DOHH2 (cell line): ENCODE results near the gene OCA2.

Source experiments
- H3F3A ChIP-seq: fragments of 200-600 bp; sonication (generic), shearing (Covaris generic); 2 replicates; pipeline ENCODE4 v1.6.0; 2016; ENCODE audit warnings: antibody characterized with exemption, mild to moderate bottlenecking; ENCODE audit not compliant: control insufficient read depth, insufficient read depth
- H3K27ac ChIP-seq: fragments of 200-600 bp; sonication (generic); 2 replicates; pipeline ENCODE4 v1.5.1; 2014; ENCODE audit warnings: low read depth, mild to moderate bottlenecking, low read length, moderate library complexity
- H3K27me3 ChIP-seq: fragments of 200-600 bp; sonication (generic); 2 replicates; pipeline ENCODE4 v1.6.1; 2014; ENCODE audit warnings: mild to moderate bottlenecking, low read length, mixed read lengths; ENCODE audit not compliant: control insufficient read depth
- H3K36me3 ChIP-seq: fragments of 200-600 bp; sonication (generic); 2 replicates; pipeline ENCODE4 v1.6.1; 2014; ENCODE audit warnings: mild to moderate bottlenecking, low read length, moderate library complexity, mixed read lengths; ENCODE audit not compliant: control insufficient read depth
- H3K4me1 ChIP-seq: fragments of 200-600 bp; sonication (generic); 2 replicates; pipeline ENCODE4 v1.6.1; 2014; ENCODE audit warnings: mild to moderate bottlenecking, low read length, mixed read lengths; ENCODE audit not compliant: control insufficient read depth
- H3K4me2 ChIP-seq: fragments of 200-600 bp; sonication (generic); 2 replicates; pipeline ENCODE4 v1.6.0; 2014; ENCODE audit warnings: mild to moderate bottlenecking, low read length, moderate library complexity
- H3K4me3 ChIP-seq: fragments of 200-600 bp; sonication (generic); 2 replicates; pipeline ENCODE4 v1.5.1; 2014; ENCODE audit warnings: mild to moderate bottlenecking, low read length, mixed read lengths
- H3K79me2 ChIP-seq: fragments of 200-600 bp; sonication (generic); 2 replicates; pipeline ENCODE4 v1.6.1; 2014; ENCODE audit warnings: mild to moderate bottlenecking, low read length, mixed read lengths; ENCODE audit not compliant: control insufficient read depth
- H3K9me2 ChIP-seq: fragments of 200-600 bp; sonication (generic); replicated peaks from 2 replicates; pipeline ENCODE4 v1.6.1; 2014; ENCODE audit warnings: mild to moderate bottlenecking, low read length, mixed read lengths; ENCODE audit not compliant: control insufficient read depth
- H3K9me3 ChIP-seq: fragments of 200-600 bp; sonication (generic); 2 replicates; pipeline ENCODE4 v1.6.1; 2014; ENCODE audit warnings: antibody characterized with exemption, low read length, mixed read lengths; ENCODE audit not compliant: control insufficient read depth, insufficient read depth
- H4K20me1 ChIP-seq: fragments of 200-600 bp; sonication (generic); 2 replicates; pipeline ENCODE4 v1.6.0; 2014; ENCODE audit warnings: low read depth, mild to moderate bottlenecking, antibody characterized with exemption, low read length, moderate library complexity; ENCODE audit not compliant: control insufficient read depth, insufficient read depth
- EZH2phosphoT487 ChIP-seq: fragments of 200-600 bp; sonication (generic); IDR thresholded peaks from 2 replicates; pipeline ENCODE4 v1.6.1; 2017; ENCODE audit warnings: borderline replicate concordance, mild to moderate bottlenecking, antibody characterized with exemption, low read length, moderate library complexity, mixed read lengths
- TF ChIP-seq, protein P1 (sequence below): fragments of 200-600 bp; sonication (generic); IDR thresholded peaks from one replicate; pipeline ENCODE4 v1.5.1; 2014; ENCODE audit warnings: antibody characterized with exemption, mild to moderate bottlenecking, low read depth, low read length; ENCODE audit not compliant: poor library complexity, severe bottlenecking

OCA2 gene

DNA sequence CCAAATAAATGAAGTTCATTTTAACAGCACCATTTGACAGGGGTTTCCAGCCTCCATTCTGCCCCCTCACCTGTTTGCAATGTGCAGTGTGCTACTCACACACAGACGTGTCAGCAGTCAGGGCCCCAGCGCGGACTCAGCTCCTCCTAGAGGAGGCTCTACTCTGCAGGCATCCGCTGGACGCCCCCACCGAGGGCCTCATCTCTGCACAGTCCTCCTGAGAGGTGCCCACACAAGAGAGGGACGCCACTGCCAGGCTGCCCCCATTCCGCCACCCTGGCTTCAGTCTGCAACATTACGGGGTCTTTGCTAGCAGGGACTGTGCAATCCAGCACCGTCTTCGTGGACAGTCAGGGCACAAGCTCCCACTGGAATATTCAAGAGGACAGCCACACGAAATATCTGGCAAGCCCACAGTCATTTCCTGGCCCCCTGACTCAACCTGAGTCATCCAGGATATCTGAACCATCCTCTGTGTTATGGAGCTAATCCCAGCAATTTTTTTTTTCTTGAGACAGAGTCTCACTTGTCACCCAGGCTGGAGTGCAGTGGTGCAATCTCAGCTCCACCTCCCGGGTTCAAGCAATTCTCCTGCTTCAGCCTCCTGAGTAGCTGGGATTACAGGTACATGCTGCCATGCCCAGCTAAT is 255.0 kb downstream of the OCA2 start:
- Histone ChIP-seq H3K4me3 (no peak overlapping the region), H4K20me1 (no peaks in the 10 kb centered on the region), H3K27me3 (no peaks in the 10 kb centered on the region), H3K9me3 (peaks cover 22% of the 10 kb centered on the region; the same call in 1 of the 2 replicates), H3K36me3 (no peaks in the 10 kb centered on the region), H3K79me2 (no peaks in the 10 kb centered on the region), H3K4me2 (no peak overlapping the region), H3K4me1 (no peaks in the 10 kb centered on the region), H3K9me2 (no peaks in the 10 kb centered on the region), H3K27ac (no peak overlapping the region), H3F3A (no peaks in the 10 kb centered on the region)
- TF ChIP-seq, protein P1, sequence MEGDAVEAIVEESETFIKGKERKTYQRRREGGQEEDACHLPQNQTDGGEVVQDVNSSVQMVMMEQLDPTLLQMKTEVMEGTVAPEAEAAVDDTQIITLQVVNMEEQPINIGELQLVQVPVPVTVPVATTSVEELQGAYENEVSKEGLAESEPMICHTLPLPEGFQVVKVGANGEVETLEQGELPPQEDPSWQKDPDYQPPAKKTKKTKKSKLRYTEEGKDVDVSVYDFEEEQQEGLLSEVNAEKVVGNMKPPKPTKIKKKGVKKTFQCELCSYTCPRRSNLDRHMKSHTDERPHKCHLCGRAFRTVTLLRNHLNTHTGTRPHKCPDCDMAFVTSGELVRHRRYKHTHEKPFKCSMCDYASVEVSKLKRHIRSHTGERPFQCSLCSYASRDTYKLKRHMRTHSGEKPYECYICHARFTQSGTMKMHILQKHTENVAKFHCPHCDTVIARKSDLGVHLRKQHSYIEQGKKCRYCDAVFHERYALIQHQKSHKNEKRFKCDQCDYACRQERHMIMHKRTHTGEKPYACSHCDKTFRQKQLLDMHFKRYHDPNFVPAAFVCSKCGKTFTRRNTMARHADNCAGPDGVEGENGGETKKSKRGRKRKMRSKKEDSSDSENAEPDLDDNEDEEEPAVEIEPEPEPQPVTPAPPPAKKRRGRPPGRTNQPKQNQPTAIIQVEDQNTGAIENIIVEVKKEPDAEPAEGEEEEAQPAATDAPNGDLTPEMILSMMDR: no peak
- TF ChIP-seq EZH2phosphoT487: no peak

DNA sequence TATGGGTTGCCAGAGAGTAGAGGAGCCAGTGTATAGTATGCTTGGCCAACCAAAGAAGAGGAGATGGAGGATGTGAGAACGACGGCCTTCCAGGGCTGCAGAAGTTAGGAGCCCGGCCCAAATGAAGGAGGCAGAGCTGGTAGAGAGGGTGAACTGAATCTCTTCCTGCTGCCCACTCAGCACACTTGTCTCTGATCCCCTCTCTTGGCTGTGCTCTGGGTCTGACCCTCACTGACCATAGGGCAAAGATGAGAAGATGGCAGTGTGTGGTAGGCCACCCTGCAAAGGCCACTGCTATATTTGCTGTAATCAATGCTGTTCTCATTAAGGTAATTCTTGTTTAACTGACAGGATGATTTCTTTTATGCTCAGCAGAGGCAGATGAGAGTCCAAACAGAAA is 256.0 kb downstream of the OCA2 start:
- H3K4me1 ChIP-seq: no peaks in the 10 kb centered on the region
- H3K36me3 ChIP-seq: no peaks in the 10 kb centered on the region
- H3F3A ChIP-seq: no peaks in the 10 kb centered on the region

DNA sequence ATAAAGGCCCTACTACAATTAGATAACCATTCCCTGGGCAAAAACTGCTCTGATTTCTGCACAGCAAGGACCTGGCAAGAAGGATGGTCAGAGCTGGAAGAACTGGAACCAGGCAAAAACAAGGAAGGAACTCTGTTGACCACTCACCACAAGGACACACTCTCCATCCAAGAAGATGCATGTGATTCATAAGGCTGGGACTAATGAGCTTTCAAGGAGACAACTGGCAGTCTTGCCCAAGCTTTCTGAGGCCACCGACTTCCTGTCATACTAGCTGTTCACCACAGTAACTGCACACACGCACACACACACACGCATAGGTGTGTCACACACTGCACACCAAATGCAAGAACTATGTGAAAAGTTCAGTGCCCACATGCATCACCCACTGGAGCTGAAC is 256.6 kb downstream of the OCA2 start:
- Histone ChIP-seq H3F3A (no peaks in the 10 kb centered on the region), H3K27me3 (no peaks in the 10 kb centered on the region), H3K36me3 (no peaks in the 10 kb centered on the region), H3K4me3 (no peak overlapping the region), H3K9me2 (no peaks in the 10 kb centered on the region), H3K79me2 (no peaks in the 10 kb centered on the region), H4K20me1 (no peaks in the 10 kb centered on the region), H3K4me1 (no peaks in the 10 kb centered on the region), H3K4me2 (no peak overlapping the region), H3K27ac (no peak overlapping the region), H3K9me3 (peaks cover 10% of the 10 kb centered on the region; the same call in 1 of the 2 replicates)
- TF ChIP-seq, protein P1: no peak
- TF ChIP-seq EZH2phosphoT487: no peak

More for the DNA sequence above, 256.0 kb downstream of the OCA2 start:
- no peaks in the 10 kb centered on the region for H3K9me2 ChIP-seq
- H3K4me2 ChIP-seq: no peak overlapping the region
- no peak for TF ChIP-seq EZH2phosphoT487
- TF ChIP-seq, protein P1: no peak
- H3K9me3 ChIP-seq: peaks cover 12% of the 10 kb centered on the region; the same call in 1 of the 2 replicates
- no peaks in the 10 kb centered on the region for H3K79me2 ChIP-seq
- no peak overlapping the region for H3K4me3 ChIP-seq
- H3K27me3 ChIP-seq: no peaks in the 10 kb centered on the region
- no peaks in the 10 kb centered on the region for H4K20me1 ChIP-seq
- no peak overlapping the region for H3K27ac ChIP-seq
